Keratinocyte (primary cell): Measurements from ENCODE around the gene GRIP1. TPM values are rescaled to one million over a fixed set of nuclear protein-coding genes. Genes with fewer than 3 reads are reported as not detected.

Source experiments
- DNase-seq: peaks from one replicate; pipeline ENCODE4 v3.0.0-alpha.2; 2011; ENCODE audit warnings: low read depth, missing footprints, low spot score
- FAIRE-seq: peaks from 2 replicates; lab custom pipeline; 2011; peaks lifted over from hg19 to GRCh38; lab: Jason Lieb, UNC
- H2AFZ ChIP-seq: 2 replicates; pipeline ENCODE4 v1.6.0; 2012; ENCODE audit warnings: low read length, control low read depth, inconsistent platforms; ENCODE audit not compliant: control insufficient read depth
- H3K27ac ChIP-seq: 2 replicates; pipeline ENCODE4 v1.5.1; 2011; ENCODE audit warnings: low read length; ENCODE audit not compliant: control insufficient read depth, insufficient read depth
- H3K27me3 ChIP-seq: 3 replicates; pipeline ENCODE4 v1.6.0; 2011; ENCODE audit warnings: low read length; ENCODE audit not compliant: control insufficient read depth, insufficient read depth; ENCODE audit errors: extremely low read depth
- H3K36me3 ChIP-seq, 2 experiments: 2 replicates in 1 of 2; 3 replicates in 1 of 2; pipeline ENCODE4 v1.5.1; 2011; ENCODE audit warnings: low read length in 2 of 2, mild to moderate bottlenecking in 1 of 2; ENCODE audit not compliant: control insufficient read depth in 2 of 2, insufficient read depth in 2 of 2; ENCODE audit errors: extremely low read depth in 1 of 2
- H3K4me1 ChIP-seq: 3 replicates; pipeline ENCODE4 v1.5.1; 2011; ENCODE audit warnings: low read length; ENCODE audit not compliant: control insufficient read depth, insufficient read depth; ENCODE audit errors: extremely low read depth
- H3K4me2 ChIP-seq: 3 replicates; pipeline ENCODE4 v1.6.0; 2011; ENCODE audit warnings: low read depth, low read length; ENCODE audit not compliant: control insufficient read depth, insufficient read depth; ENCODE audit errors: extremely low read depth
- H3K4me3 ChIP-seq, 3 experiments: fragments of 200-600 bp in 1 of 3; sonication (generic) in 1 of 3; 2 replicates in 2 of 3; 3 replicates in 1 of 3; pipeline ENCODE4 v1.5.1; 2011 to 2016; ENCODE audit warnings: low read length in 3 of 3, mild to moderate bottlenecking in 3 of 3, control low read depth in 2 of 3, inconsistent platforms in 1 of 3, low read depth in 1 of 3, mixed read lengths in 1 of 3, mixed run types in 1 of 3, moderate library complexity in 1 of 3; ENCODE audit not compliant: control insufficient read depth in 2 of 3, insufficient read depth in 2 of 3; ENCODE audit errors: extremely low read depth in 1 of 3
- H3K79me2 ChIP-seq: 2 replicates; pipeline ENCODE4 v1.6.0; 2012; ENCODE audit warnings: low read length; ENCODE audit not compliant: control insufficient read depth, insufficient read depth
- H3K9ac ChIP-seq: 3 replicates; pipeline ENCODE4 v1.6.0; 2011; ENCODE audit warnings: low read length; ENCODE audit not compliant: control insufficient read depth, insufficient read depth; ENCODE audit errors: extremely low read depth
- H3K9me1 ChIP-seq: 3 replicates; pipeline ENCODE4 v1.6.0; 2011; ENCODE audit warnings: low read length; ENCODE audit not compliant: control insufficient read depth, insufficient read depth; ENCODE audit errors: extremely low read depth
- H3K9me3 ChIP-seq: 2 replicates; pipeline ENCODE4 v1.5.1; 2012; ENCODE audit warnings: low read depth, low read length; ENCODE audit not compliant: control insufficient read depth
- H4K20me1 ChIP-seq: 3 replicates; pipeline ENCODE4 v1.6.0; 2011; ENCODE audit warnings: low read length; ENCODE audit not compliant: control insufficient read depth, insufficient read depth; ENCODE audit errors: extremely low read depth
- CTCF ChIP-seq, 3 experiments: IDR thresholded peaks in 1 of 3; conservative IDR thresholded peaks in 1 of 3; optimal IDR thresholded peaks in 1 of 3; 2 replicates in 2 of 3; 3 replicates in 1 of 3; pipeline versions ENCODE3 to v1.5.1; 2011; ENCODE audit warnings: low read length in 3 of 3, mild to moderate bottlenecking in 3 of 3, moderate library complexity in 2 of 3, control low read depth in 1 of 3, inconsistent platforms in 1 of 3; ENCODE audit not compliant: insufficient read depth in 2 of 3; ENCODE audit errors: extremely low read depth in 1 of 3
- EZH2 ChIP-seq: IDR thresholded peaks from one replicate; pipeline ENCODE4 v1.6.1; 2012; ENCODE audit warnings: inconsistent platforms, mild to moderate bottlenecking, low read length, moderate library complexity
- dilution Hi-C: fragments of 300-500 bp; cut with MboI; formaldehyde crosslinking; loops from one replicate; pipeline ENCODE4 v1.7.0; 2020; ENCODE audit warnings: low sequenced_read_pairs; ENCODE audit not compliant: extremely low pct_ligation_motif_present
- polyA plus RNA-seq, 5 experiments: library from polyadenylated mRNA; depleted of rRNA in 3 of 5; stranded (reverse) in 3 of 5; stranded (forward) in 1 of 5; unstranded in 1 of 5; fragments of >200 nt; gene quantifications; 1 replicate in 1 of 5; 2 replicates in 3 of 5; 3 replicates in 1 of 5; pipeline versions ENCODE4 v1.2.1 to v1.2.3, GENCODE V29; 2011 to 2012; ENCODE audit warnings: missing spikeins in 2 of 5, low read depth in 1 of 5, low replicate concordance in 1 of 5

The GRIP1 gene
- polyA plus RNA-seq, 1 donor (not counting 4 experiments of a cell fraction or from before 2014, with no cell fraction given) = 6.7 TPM

- Histone ChIP-seq H3K4me3 (no peak overlapping the region), H3K9ac (no peak overlapping the region), H3K79me2 (no peaks in the 10 kb centered on the region), H3K27ac (no peak overlapping the region), H3K9me3 (no peaks in the 10 kb centered on the region), H4K20me1 (no peaks in the 10 kb centered on the region), H3K9me1 (no peaks in the 10 kb centered on the region), H2AFZ (no peak overlapping the region), H3K4me1 (peaks cover 18% of the 10 kb centered on the region), H3K4me2 (no peak overlapping the region), H3K36me3 (no peaks in the 10 kb centered on the region), H3K27me3 (no peaks in the 10 kb centered on the region)
- dilution Hi-C loops = no loop called here
- TF ChIP-seq CTCF (optimal IDR thresholded peaks at IDR 0.05 in 1 of 3, IDR thresholded peaks at IDR 0.05 in 1 of 3, conservative IDR thresholded peaks at IDR 0.05 in 1 of 3; ENCODE audit: extremely low read depth in 1 of 3, insufficient read depth in 2 of 3, low read length in 3 of 3) (no peak), EZH2 (no peak)
- DNase-seq (no peak), FAIRE-seq (no peak)
Observed at GRCh38 chr12:66637699-66638301, 41.1 kb downstream of the GRIP1 start.

- Histone ChIP-seq H3K27me3 (no peaks in the 10 kb centered on the region), H3K9me1 (no peaks in the 10 kb centered on the region), H3K9me3 (no peaks in the 10 kb centered on the region), H4K20me1 (no peaks in the 10 kb centered on the region), H3K79me2 (no peaks in the 10 kb centered on the region), H3K4me2 (no peak overlapping the region), H3K36me3 (no peaks in the 10 kb centered on the region), H2AFZ (no peak overlapping the region), H3K4me1 (peaks cover 27% of the 10 kb centered on the region), H3K4me3 (no peak overlapping the region), H3K9ac (no peak overlapping the region), H3K27ac (no peak overlapping the region)
- dilution Hi-C loops = no loop called here
- FAIRE-seq = no peak
- TF ChIP-seq EZH2 (no peak), CTCF (optimal IDR thresholded peaks at IDR 0.05 in 1 of 3, IDR thresholded peaks at IDR 0.05 in 1 of 3, conservative IDR thresholded peaks at IDR 0.05 in 1 of 3; ENCODE audit: extremely low read depth in 1 of 3, insufficient read depth in 2 of 3, low read length in 3 of 3) (no peak)
- DNase-seq = no peak
Observed at GRCh38 chr12:66636771-66637170, 42.1 kb downstream of the GRIP1 start.
